Measurements from ENCODE around the gene PRSS22.

GRCh38 chr16:2854700-2855309 lies 3.2 kb downstream of the PRSS22 start:
- no peak for TF ChIP-seq SUZ12 (IDR thresholded peaks at IDR 0.05; ENCODE audit: extremely low read depth, insufficient read depth, insufficient read length)
- no peak for TF ChIP-seq ZNF274 (IDR thresholded peaks at IDR 0.05; ENCODE audit: low read depth, low read length)
